ENCODE measurements around the gene BICD1. TPM values are rescaled to one million over a fixed set of nuclear protein-coding genes. Genes with fewer than 3 reads are reported as not detected.

Gene BICD1
- total and polyA plus RNA-seq, 2 donors (not counting 3 experiments of a cell fraction or from before 2014, with no cell fraction given): 12.2 to 51.0 TPM

DNA sequence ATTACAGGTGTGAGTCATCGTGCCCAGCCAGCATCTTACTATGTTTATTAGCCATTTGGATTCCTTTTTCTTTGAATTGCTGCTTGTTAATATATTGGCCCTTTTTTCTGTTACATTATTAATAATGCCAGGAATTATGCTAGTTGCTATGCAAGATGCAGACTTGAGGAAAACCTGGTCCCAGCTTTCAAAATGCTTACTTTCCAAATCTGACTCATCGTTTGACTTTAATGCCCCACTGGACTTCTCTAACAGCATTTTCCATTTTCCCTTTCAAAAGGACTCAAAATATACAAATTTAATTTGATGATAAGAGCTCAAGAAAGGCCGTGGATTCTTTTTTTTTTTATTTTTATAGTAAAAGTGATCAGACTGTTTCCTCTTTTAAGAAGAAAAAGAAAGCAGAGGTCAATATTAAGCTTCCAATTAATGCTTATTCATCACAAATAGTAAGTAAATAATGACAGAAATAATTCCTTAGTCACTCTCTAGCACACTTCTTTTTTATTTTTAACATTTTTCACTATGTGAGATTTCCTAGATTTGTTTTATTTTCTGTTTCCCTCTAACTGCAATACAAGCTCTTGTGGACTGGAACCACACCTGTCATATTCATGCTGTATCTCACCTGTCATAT, 146.6 kb downstream of the BICD1 start:
- Histone ChIP-seq H3K36me3 (ENCODE audit: control insufficient read depth in 2 of 2, extremely low read depth in 1 of 2, insufficient read depth in 2 of 2, low read length in 2 of 2) (no peaks in the 10 kb centered on the region), H3K4me1 (ENCODE audit: control insufficient read depth, extremely low read depth, insufficient read depth, low read length) (no peaks in the 10 kb centered on the region), H3K9me1 (replicated peaks; ENCODE audit: control insufficient read depth, extremely low read depth, insufficient read depth, low read length) (no peaks in the 10 kb centered on the region), H3K4me2 (ENCODE audit: insufficient read depth, low read length) (no peak overlapping the region), H3K9ac (replicated peaks; ENCODE audit: extremely low read depth, insufficient read depth, low read length) (no peak overlapping the region), H3K27me3 (ENCODE audit: control insufficient read depth in 2 of 2, insufficient read depth in 2 of 2, low read length in 2 of 2) (no peaks in the 10 kb centered on the region), H3K4me3 (replicated peaks in 1 of 3; ENCODE audit: insufficient read depth in 1 of 3, low read depth in 1 of 3, low read length in 3 of 3) (no peak overlapping the region), H2AFZ (ENCODE audit: low read depth, low read length) (no peak overlapping the region), H3K27ac (ENCODE audit: insufficient read depth, low read depth, low read length) (no peak overlapping the region), H3K9me3 (replicated peaks; ENCODE audit: control insufficient read depth, insufficient read depth, low read length) (no peaks in the 10 kb centered on the region), H3K79me2 (ENCODE audit: control insufficient read depth, insufficient read depth, low read length) (no peaks in the 10 kb centered on the region), H4K20me1 (replicated peaks; ENCODE audit: control insufficient read depth, extremely low read depth, insufficient read depth, low read length) (no peaks in the 10 kb centered on the region)
- dilution Hi-C loops (cut with MboI; ENCODE audit: extremely low pct_ligation_motif_present, low sequenced_read_pairs): no loop called here
- DNase-seq (ENCODE audit: low read depth, low spot score): no peak
- CTCF ChIA-PET: interaction anchor here (0.7 to 0.9 kb wide), 2 partner anchors 33 to 192 kb away, joined by 3 read pairs; no protein-coding TSS in a partner anchor
- POLR2A ChIA-PET: interaction anchor here (0.7 kb wide), 1 partner anchor 42 kb away, joined by 3 read pairs; no protein-coding TSS in a partner anchor
- no peak for TF ChIP-seq POLR2AphosphoS5 (IDR thresholded peaks at IDR 0.05; ENCODE audit: insufficient read depth, low read depth, low read length)
- peak; percentile 16 for TF ChIP-seq FOS (IDR thresholded peaks at IDR 0.05; ENCODE audit: borderline replicate concordance, insufficient read depth, low read length)
- TF ChIP-seq JUN (IDR thresholded peaks at IDR 0.05; ENCODE audit: borderline replicate concordance, insufficient read depth, insufficient read length, low read depth): no peak
- TF ChIP-seq GATA2 (IDR thresholded peaks at IDR 0.05; ENCODE audit: insufficient read depth, insufficient read length, low read depth, low read length): no peak
- no TSS peak for BruUV-seq (replicated peaks)
- no peak for FAIRE-seq
- intact Hi-C loops (cut with micrococcal nuclease): no loop called here

DNA sequence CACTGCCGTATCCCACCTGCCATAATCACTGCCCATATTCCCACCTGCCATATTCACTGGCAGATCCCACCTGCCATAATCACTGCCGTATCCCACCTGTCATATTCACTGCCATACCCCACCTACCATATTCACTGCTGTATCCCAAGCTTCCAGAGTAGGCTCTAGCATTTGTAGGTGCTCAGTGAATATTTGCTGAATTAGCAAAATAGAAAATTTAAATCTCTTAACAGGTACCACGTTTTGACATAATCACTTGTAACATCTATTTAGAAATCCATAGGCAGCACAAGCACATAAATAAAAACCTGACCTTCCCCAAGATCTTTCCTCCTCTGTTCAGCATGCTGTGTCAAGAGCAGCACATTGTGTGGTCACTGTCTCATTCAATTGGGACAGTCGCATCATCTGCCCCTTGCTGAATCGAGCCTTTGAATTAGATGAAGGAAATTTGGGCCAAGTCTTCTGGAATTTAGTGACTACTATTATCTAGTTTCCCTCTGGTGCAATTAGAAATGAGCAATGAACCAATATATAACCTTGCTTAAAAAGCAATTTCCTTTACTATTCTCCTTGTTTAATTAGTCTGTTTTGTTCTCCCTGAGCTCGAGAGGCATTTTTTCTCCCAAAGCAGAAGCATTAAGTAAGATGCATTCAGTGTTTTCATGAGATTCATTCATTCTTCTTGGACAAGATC, 147.8 kb downstream of the BICD1 start:
- Histone ChIP-seq H3K4me2 (ENCODE audit: insufficient read depth, low read length) (no peak overlapping the region), H4K20me1 (replicated peaks; ENCODE audit: control insufficient read depth, extremely low read depth, insufficient read depth, low read length) (no peaks in the 10 kb centered on the region), H3K4me1 (ENCODE audit: control insufficient read depth, extremely low read depth, insufficient read depth, low read length) (no peaks in the 10 kb centered on the region), H3K9me3 (replicated peaks; ENCODE audit: control insufficient read depth, insufficient read depth, low read length) (no peaks in the 10 kb centered on the region), H3K36me3 (ENCODE audit: control insufficient read depth in 2 of 2, extremely low read depth in 1 of 2, insufficient read depth in 2 of 2, low read length in 2 of 2) (no peaks in the 10 kb centered on the region), H3K9ac (replicated peaks; ENCODE audit: extremely low read depth, insufficient read depth, low read length) (no peak overlapping the region), H3K27ac (ENCODE audit: insufficient read depth, low read depth, low read length) (no peak overlapping the region), H2AFZ (ENCODE audit: low read depth, low read length) (no peak overlapping the region), H3K4me3 (replicated peaks in 1 of 3; ENCODE audit: insufficient read depth in 1 of 3, low read depth in 1 of 3, low read length in 3 of 3) (no peak overlapping the region), H3K9me1 (replicated peaks; ENCODE audit: control insufficient read depth, extremely low read depth, insufficient read depth, low read length) (no peaks in the 10 kb centered on the region), H3K27me3 (ENCODE audit: control insufficient read depth in 2 of 2, insufficient read depth in 2 of 2, low read length in 2 of 2) (no peaks in the 10 kb centered on the region), H3K79me2 (ENCODE audit: control insufficient read depth, insufficient read depth, low read length) (no peaks in the 10 kb centered on the region)
- DNase-seq (ENCODE audit: low read depth, low spot score) (no peak), FAIRE-seq (no peak)
- intact Hi-C loops (cut with micrococcal nuclease) (no loop called here), dilution Hi-C loops (cut with MboI; ENCODE audit: extremely low pct_ligation_motif_present, low sequenced_read_pairs) (no loop called here)
- TF ChIP-seq, protein P1, sequence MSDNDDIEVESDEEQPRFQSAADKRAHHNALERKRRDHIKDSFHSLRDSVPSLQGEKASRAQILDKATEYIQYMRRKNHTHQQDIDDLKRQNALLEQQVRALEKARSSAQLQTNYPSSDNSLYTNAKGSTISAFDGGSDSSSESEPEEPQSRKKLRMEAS (IDR thresholded peaks at IDR 0.05; ENCODE audit: insufficient read depth, insufficient read length): no peak
- TF ChIP-seq JUN (IDR thresholded peaks at IDR 0.05; ENCODE audit: borderline replicate concordance, insufficient read depth, insufficient read length, low read depth) (no peak), POLR2A (IDR thresholded peaks at IDR 0.05; ENCODE audit: low read depth, low read length) (no peak), FOS (IDR thresholded peaks at IDR 0.05; ENCODE audit: borderline replicate concordance, insufficient read depth, low read length) (no peak), EZH2 (IDR thresholded peaks at IDR 0.05; ENCODE audit: borderline replicate concordance, low read depth, low read length, severe bottlenecking) (no peak), MYC (IDR thresholded peaks at IDR 0.05; ENCODE audit: low read depth, low read length) (no peak), POLR2AphosphoS5 (IDR thresholded peaks at IDR 0.05; ENCODE audit: insufficient read depth, low read depth, low read length) (no peak), GATA2 (IDR thresholded peaks at IDR 0.05; ENCODE audit: insufficient read depth, insufficient read length, low read depth, low read length) (no peak)
- TF ChIP-seq, protein P2, sequence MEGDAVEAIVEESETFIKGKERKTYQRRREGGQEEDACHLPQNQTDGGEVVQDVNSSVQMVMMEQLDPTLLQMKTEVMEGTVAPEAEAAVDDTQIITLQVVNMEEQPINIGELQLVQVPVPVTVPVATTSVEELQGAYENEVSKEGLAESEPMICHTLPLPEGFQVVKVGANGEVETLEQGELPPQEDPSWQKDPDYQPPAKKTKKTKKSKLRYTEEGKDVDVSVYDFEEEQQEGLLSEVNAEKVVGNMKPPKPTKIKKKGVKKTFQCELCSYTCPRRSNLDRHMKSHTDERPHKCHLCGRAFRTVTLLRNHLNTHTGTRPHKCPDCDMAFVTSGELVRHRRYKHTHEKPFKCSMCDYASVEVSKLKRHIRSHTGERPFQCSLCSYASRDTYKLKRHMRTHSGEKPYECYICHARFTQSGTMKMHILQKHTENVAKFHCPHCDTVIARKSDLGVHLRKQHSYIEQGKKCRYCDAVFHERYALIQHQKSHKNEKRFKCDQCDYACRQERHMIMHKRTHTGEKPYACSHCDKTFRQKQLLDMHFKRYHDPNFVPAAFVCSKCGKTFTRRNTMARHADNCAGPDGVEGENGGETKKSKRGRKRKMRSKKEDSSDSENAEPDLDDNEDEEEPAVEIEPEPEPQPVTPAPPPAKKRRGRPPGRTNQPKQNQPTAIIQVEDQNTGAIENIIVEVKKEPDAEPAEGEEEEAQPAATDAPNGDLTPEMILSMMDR (IDR thresholded peaks at IDR 0.05; ENCODE audit: extremely low read depth in 1 of 2, insufficient read depth in 1 of 2, low read depth in 1 of 2, low read length in 2 of 2): no peak
- ChIA-PET POLR2A (no interaction called here), CTCF (no interaction called here)
- BruUV-seq (replicated peaks): no TSS peak
